Parathyroid adenoma (tissue), 2 donors: ENCODE measurements around the gene MAPK8IP1.
"Not testable (repeated sequence)": the region's sequence is repeated elsewhere in the genome, so short reads cannot be mapped to it uniquely, and the experiment has no call there.

ENCODE experiments used
- H2AFZ ChIP-seq: fragments of 300-600 bp; sonication (generic); one replicate; pipeline ENCODE4 v1.7.0; 2017; ENCODE audit warnings: antibody characterized with exemption, mild to moderate bottlenecking
- H3K27ac ChIP-seq: fragments of 300-600 bp; sonication (generic); one replicate; pipeline ENCODE4 v1.7.0; 2017
- H3K27me3 ChIP-seq: fragments of 300-600 bp; sonication (generic); one replicate; pipeline ENCODE4 v1.7.0; 2017; ENCODE audit warnings: low read length; ENCODE audit not compliant: control insufficient read depth, insufficient read depth
- H3K36me3 ChIP-seq: fragments of 300-600 bp; sonication (generic); one replicate; pipeline ENCODE4 v1.7.0; 2017; ENCODE audit warnings: low read length; ENCODE audit not compliant: control insufficient read depth, insufficient read depth
- H3K4me1 ChIP-seq: fragments of 300-600 bp; sonication (generic); one replicate; pipeline ENCODE4 v1.7.0; 2017; ENCODE audit warnings: control low read depth
- H3K4me2 ChIP-seq: fragments of 300-600 bp; sonication (generic); one replicate; pipeline ENCODE4 v1.7.0; 2017; ENCODE audit warnings: low read length
- H3K4me3 ChIP-seq: fragments of 300-600 bp; sonication (generic); one replicate; pipeline ENCODE4 v1.7.0; 2017; ENCODE audit warnings: low read depth, low read length
- H3K79me2 ChIP-seq: fragments of 300-600 bp; sonication (generic); one replicate; pipeline ENCODE4 v1.7.0; 2017; ENCODE audit warnings: control low read depth
- H3K9ac ChIP-seq: fragments of 300-600 bp; sonication (generic); one replicate; pipeline ENCODE4 v1.7.0; 2017; ENCODE audit warnings: mild to moderate bottlenecking
- H3K9me3 ChIP-seq: fragments of 300-600 bp; sonication (generic); one replicate; pipeline ENCODE4 v1.7.0; 2017; ENCODE audit warnings: low read length; ENCODE audit not compliant: control insufficient read depth
- TF ChIP-seq, protein P1 (sequence below): fragments of 300-600 bp; sonication (generic); IDR thresholded peaks from one replicate; pipeline ENCODE4 v1.7.0; 2017; ENCODE audit warnings: antibody characterized with exemption, mild to moderate bottlenecking
- donor health status: primary hyperparathyroidism.

Gene MAPK8IP1

DNA sequence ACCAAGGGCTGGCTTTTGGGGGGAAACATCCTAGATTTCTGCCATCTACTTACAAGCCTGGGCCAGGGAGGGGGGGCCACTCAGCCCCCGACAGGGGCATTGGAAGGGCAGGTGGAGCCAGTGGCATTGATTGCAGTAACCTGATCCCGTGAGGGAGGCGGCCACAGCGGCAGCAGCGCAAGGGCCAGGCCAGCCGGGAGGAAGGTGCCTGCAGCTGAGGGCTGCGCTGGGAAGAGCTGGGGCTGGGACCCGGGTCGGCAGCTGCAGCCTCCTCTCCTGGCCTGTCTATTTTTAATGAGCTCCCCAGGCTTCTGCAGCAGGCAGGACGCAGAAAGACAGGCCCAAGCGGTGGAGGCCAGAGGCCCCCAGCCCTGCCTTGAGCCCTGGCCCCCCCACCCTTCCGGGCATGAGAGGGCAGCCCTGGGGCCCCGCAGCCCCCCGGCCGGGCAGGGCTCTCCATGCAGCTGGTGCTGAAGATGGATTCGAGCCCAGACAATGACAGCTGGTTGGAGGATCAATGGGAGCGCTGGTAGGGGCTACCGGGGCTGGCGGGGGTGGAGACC is 11.1 kb downstream of the MAPK8IP1 start:
- peak overlapping the region; percentile 62 for H3K27ac ChIP-seq

DNA sequence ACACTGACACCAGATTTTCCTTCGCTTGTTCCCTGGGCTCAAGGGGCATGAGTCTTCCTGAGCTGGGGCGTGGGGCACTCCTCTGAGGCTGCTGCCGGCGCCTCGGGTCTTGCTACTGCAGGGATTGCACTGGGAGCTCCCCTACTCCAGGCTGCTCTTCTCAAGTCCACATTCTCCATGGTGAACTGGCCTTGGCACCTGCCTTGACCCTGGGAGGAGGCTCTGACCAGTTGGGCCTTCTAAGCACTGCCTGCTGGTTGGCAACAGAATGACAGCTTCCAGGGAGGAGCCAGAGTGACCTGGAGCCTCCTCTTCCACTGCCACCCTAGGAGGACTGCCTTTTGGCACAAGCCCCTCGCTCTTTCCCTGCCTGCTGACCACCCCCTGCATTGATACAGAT is 12.1 kb downstream of the MAPK8IP1 start:
- H3K79me2 ChIP-seq: peaks cover 5% of the 10 kb centered on the region
- no peaks in the 10 kb centered on the region for H3K36me3 ChIP-seq
- TF ChIP-seq, protein P1, sequence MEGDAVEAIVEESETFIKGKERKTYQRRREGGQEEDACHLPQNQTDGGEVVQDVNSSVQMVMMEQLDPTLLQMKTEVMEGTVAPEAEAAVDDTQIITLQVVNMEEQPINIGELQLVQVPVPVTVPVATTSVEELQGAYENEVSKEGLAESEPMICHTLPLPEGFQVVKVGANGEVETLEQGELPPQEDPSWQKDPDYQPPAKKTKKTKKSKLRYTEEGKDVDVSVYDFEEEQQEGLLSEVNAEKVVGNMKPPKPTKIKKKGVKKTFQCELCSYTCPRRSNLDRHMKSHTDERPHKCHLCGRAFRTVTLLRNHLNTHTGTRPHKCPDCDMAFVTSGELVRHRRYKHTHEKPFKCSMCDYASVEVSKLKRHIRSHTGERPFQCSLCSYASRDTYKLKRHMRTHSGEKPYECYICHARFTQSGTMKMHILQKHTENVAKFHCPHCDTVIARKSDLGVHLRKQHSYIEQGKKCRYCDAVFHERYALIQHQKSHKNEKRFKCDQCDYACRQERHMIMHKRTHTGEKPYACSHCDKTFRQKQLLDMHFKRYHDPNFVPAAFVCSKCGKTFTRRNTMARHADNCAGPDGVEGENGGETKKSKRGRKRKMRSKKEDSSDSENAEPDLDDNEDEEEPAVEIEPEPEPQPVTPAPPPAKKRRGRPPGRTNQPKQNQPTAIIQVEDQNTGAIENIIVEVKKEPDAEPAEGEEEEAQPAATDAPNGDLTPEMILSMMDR: no peak
- no peak overlapping the region for H3K27ac ChIP-seq
- no peak overlapping the region for H2AFZ ChIP-seq
- no peaks in the 10 kb centered on the region for H3K27me3 ChIP-seq
- no peak overlapping the region for H3K9ac ChIP-seq
- no peaks in the 10 kb centered on the region for H3K9me3 ChIP-seq
- peaks cover 27% of the 10 kb centered on the region for H3K4me1 ChIP-seq
- H3K4me3 ChIP-seq: no peak overlapping the region
- H3K4me2 ChIP-seq: no peak overlapping the region

More for the DNA sequence above, 11.1 kb downstream of the MAPK8IP1 start:
- Histone ChIP-seq H3K9ac (no peak overlapping the region), H3K36me3 (no peaks in the 10 kb centered on the region), H2AFZ (no peak overlapping the region), H3K79me2 (peaks cover 5% of the 10 kb centered on the region), H3K4me2 (no peak overlapping the region), H3K4me1 (peaks cover 27% of the 10 kb centered on the region), H3K9me3 (no peaks in the 10 kb centered on the region), H3K4me3 (no peak overlapping the region), H3K27me3 (no peaks in the 10 kb centered on the region)
- TF ChIP-seq, protein P1: no peak

DNA sequence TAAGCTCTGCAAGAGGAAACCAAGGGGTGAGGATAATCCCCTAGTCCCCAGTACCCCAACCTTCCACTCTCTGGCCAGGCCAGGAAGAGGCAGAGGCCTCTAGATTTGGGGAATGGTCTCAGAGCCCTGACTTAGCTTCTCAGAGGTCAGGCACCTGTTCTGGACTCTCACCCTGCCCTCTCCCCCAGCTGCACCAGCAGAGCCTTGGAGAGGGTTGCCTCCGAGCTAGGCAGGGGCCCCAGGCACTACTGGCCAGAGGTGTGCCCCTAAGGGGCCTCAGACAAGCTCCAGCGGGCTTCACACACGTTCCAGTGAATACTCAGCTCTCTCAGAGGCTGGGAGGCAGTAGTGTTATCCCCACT is 13.6 kb downstream of the MAPK8IP1 start:
- Histone ChIP-seq H3K9me3 (no peaks in the 10 kb centered on the region), H3K27me3 (no peaks in the 10 kb centered on the region), H3K4me2 (peak overlapping the region; percentile 65), H3K4me1 (peaks cover 27% of the 10 kb centered on the region), H2AFZ (peak overlapping the region; percentile 50), H3K36me3 (no peaks in the 10 kb centered on the region), H3K4me3 (peak overlapping the region; percentile 40), H3K27ac (peak overlapping the region; percentile 42), H3K79me2 (peaks cover 5% of the 10 kb centered on the region), H3K9ac (no peak overlapping the region)
- TF ChIP-seq, protein P1: no peak

DNA sequence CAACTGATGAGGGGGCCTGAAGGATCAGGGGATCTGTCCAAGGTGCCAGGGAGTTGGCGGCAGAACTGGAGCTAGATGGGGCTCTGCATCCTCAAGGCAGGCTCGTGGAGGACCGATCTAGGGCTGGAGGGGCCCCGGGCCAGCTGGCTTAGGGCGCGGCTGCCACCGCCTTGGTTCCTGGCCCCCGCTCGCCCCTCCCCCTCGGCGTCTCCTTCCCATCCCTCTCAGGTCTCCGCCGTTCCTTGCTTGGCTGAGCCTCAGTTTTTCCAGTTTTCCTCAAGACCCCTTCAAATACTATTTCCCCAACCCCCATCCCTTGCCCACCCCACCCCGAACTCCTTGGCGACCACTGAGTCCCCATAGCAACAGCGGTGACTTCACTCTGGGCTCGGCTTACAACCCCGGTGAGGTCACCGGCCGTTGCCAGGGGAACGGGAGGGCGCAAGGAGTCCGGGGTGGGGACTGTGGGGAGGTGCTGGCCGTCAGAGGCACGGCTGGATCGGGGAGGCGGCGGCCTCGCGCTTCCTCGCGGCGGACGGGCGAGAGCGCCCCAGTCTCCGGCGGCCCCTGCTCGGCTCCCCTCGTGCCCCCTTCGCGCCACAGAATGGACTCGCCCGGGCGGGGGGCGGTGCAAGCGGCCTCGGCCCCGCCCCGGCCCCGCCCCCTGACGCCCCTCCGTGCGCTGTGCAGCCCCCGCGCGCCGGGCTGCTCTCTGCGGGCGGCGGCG is 14.2 kb downstream of the MAPK8IP1 start:
- no peak overlapping the region for H3K9ac ChIP-seq
- no peaks in the 10 kb centered on the region for H3K27me3 ChIP-seq

DNA sequence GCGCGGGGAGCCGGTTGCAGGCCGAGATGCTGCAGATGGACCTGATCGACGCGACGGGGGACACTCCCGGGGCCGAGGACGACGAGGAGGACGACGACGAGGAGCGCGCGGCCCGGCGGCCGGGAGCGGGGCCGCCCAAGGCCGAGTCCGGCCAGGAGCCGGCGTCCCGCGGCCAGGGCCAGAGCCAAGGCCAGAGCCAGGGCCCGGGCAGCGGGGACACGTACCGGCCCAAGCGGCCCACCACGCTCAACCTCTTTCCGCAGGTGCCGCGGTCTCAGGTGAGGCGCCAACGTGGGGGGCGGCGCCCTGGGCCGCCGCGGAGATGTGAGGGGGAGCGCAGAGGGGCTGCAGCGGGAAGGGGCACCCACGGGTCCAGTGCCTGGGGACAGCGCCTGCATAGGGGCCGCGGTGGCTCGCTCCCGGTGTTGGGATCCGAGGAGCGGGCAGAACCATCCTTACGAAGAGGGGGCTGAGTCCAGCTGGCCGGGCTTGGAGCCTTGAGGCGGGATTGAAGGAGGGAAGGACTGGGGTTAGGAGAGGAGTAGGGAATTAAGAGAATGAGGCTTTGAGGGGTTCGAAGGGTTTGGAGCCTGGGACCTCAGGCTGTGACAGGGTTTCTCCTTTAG is 14.8 kb downstream of the MAPK8IP1 start:
- H3K4me3 ChIP-seq: peak overlapping the region; percentile 49
- peaks cover 27% of the 10 kb centered on the region for H3K4me1 ChIP-seq
- H3K9ac ChIP-seq, H3K36me3 ChIP-seq, H3K79me2 ChIP-seq, H3K9me3 ChIP-seq, H3K27ac ChIP-seq, H3K27me3 ChIP-seq, H2AFZ ChIP-seq: not testable (repeated sequence)
- peak overlapping the region; percentile 82 for H3K4me2 ChIP-seq

More for the DNA sequence above, 14.2 kb downstream of the MAPK8IP1 start:
- Histone ChIP-seq H3K79me2 (peaks cover 5% of the 10 kb centered on the region), H2AFZ (peak overlapping the region; percentile 50), H3K36me3 (no peaks in the 10 kb centered on the region), H3K9me3 (no peaks in the 10 kb centered on the region), H3K4me1 (peaks cover 27% of the 10 kb centered on the region), H3K4me2 (peak overlapping the region; percentile 65), H3K27ac (peak overlapping the region; percentile 42), H3K4me3 (peak overlapping the region; percentile 40)
- TF ChIP-seq, protein P1: no peak
